SK-N-SH (cell line): ENCODE results near the gene ZMPSTE24.

ENCODE experiments used
- CHD2 ChIP-seq: fragments of 150-350 bp; IDR thresholded peaks from 2 replicates; pipeline ENCODE4 v1.6.1; 2018; ENCODE audit warnings: low read length; ENCODE audit not compliant: partially characterized antibody
- EP300 ChIP-seq, 2 experiments: IDR thresholded peaks; 2 replicates each; pipeline versions ENCODE4 v1.4.0 to v1.6.1; 2012; ENCODE audit warnings: borderline replicate concordance in 1 of 2, low read depth in 1 of 2, low read length in 1 of 2
- EZH2phosphoT487 ChIP-seq: fragments of 200-600 bp; sonication (generic); IDR thresholded peaks from 2 replicates; pipeline ENCODE4 v1.6.1; 2017; ENCODE audit warnings: low read depth, mixed run types, mild to moderate bottlenecking, antibody characterized with exemption, moderate library complexity, borderline replicate concordance
- FOSL2 ChIP-seq: IDR thresholded peaks from 2 replicates; pipeline ENCODE4 v1.4.0; 2012; ENCODE audit warnings: low read depth, mild to moderate bottlenecking, moderate library complexity, borderline replicate concordance
- FOXM1 ChIP-seq: IDR thresholded peaks from 2 replicates; pipeline ENCODE4 v1.4.0; 2012; ENCODE audit warnings: low read depth, mild to moderate bottlenecking
- POLR2AphosphoS5 ChIP-seq: IDR thresholded peaks from 2 replicates; pipeline ENCODE4 v1.6.1; 2012; ENCODE audit warnings: low read depth, low read length
- RFX5 ChIP-seq: IDR thresholded peaks from 2 replicates; pipeline ENCODE4 v1.6.1; 2012; ENCODE audit warnings: mild to moderate bottlenecking, improper control_type of control experiment, low read length
- TEAD4 ChIP-seq: IDR thresholded peaks from 2 replicates; pipeline ENCODE4 v1.4.0; 2012; ENCODE audit warnings: mild to moderate bottlenecking, borderline replicate concordance; ENCODE audit not compliant: insufficient read depth
- TF ChIP-seq, protein P1 (sequence below): fragments of 200-600 bp; sonication (generic); IDR thresholded peaks from 2 replicates; pipeline ENCODE4 v1.6.1; 2017; ENCODE audit warnings: antibody characterized with exemption, mild to moderate bottlenecking, moderate library complexity
- TF ChIP-seq, protein P2 (sequence below): IDR thresholded peaks from 2 replicates; pipeline ENCODE4 v1.4.0; 2012; ENCODE audit warnings: low read depth, borderline replicate concordance
- TF ChIP-seq, protein P3 (sequence below): fragments of 150-350 bp; IDR thresholded peaks from 2 replicates; pipeline ENCODE4 v1.6.1; 2017; ENCODE audit warnings: antibody characterized with exemption, low read length, low read depth, borderline replicate concordance
- TF ChIP-seq, protein P4 (sequence below): IDR thresholded peaks from 2 replicates; pipeline ENCODE4 v1.6.1; 2012; ENCODE audit warnings: mild to moderate bottlenecking, low read depth, low read length, moderate library complexity
- TF ChIP-seq, protein P5 (sequence below): fragments of 150-350 bp; IDR thresholded peaks from 2 replicates; pipeline ENCODE4 v1.6.1; 2016; ENCODE audit warnings: mild to moderate bottlenecking, low read depth, low read length

DNA sequence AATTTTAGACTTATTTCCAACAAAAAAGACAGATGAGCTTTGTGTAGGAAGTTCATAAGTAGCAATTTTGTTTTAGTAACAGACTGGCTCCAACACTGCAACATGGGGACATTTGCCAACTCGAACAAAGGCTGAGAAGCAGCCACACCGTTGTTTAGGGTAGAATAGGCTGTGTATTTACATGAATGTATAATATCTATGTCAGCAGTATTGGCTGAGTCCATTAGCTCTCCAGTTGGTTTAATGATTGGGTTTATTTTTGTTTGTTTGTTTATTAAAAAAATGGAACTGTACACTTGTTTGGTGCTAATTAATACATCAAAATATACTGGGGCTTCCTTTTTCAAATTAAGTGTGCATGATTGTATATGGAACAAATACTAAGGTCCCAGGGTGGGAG is 17.6 kb upstream of the ZMPSTE24 start:
- no peak for TF ChIP-seq EZH2phosphoT487
- TF ChIP-seq, protein P1, sequence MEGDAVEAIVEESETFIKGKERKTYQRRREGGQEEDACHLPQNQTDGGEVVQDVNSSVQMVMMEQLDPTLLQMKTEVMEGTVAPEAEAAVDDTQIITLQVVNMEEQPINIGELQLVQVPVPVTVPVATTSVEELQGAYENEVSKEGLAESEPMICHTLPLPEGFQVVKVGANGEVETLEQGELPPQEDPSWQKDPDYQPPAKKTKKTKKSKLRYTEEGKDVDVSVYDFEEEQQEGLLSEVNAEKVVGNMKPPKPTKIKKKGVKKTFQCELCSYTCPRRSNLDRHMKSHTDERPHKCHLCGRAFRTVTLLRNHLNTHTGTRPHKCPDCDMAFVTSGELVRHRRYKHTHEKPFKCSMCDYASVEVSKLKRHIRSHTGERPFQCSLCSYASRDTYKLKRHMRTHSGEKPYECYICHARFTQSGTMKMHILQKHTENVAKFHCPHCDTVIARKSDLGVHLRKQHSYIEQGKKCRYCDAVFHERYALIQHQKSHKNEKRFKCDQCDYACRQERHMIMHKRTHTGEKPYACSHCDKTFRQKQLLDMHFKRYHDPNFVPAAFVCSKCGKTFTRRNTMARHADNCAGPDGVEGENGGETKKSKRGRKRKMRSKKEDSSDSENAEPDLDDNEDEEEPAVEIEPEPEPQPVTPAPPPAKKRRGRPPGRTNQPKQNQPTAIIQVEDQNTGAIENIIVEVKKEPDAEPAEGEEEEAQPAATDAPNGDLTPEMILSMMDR = no peak
- no peak for TF ChIP-seq FOSL2
- TF ChIP-seq TEAD4 = no peak
- no peak for TF ChIP-seq RFX5
- TF ChIP-seq EP300 (IDR thresholded peaks at IDR 0.05; ENCODE audit: borderline replicate concordance in 1 of 2, low read depth in 1 of 2, low read length in 1 of 2) = no peak
- no peak for TF ChIP-seq POLR2AphosphoS5
- TF ChIP-seq, protein P2, sequence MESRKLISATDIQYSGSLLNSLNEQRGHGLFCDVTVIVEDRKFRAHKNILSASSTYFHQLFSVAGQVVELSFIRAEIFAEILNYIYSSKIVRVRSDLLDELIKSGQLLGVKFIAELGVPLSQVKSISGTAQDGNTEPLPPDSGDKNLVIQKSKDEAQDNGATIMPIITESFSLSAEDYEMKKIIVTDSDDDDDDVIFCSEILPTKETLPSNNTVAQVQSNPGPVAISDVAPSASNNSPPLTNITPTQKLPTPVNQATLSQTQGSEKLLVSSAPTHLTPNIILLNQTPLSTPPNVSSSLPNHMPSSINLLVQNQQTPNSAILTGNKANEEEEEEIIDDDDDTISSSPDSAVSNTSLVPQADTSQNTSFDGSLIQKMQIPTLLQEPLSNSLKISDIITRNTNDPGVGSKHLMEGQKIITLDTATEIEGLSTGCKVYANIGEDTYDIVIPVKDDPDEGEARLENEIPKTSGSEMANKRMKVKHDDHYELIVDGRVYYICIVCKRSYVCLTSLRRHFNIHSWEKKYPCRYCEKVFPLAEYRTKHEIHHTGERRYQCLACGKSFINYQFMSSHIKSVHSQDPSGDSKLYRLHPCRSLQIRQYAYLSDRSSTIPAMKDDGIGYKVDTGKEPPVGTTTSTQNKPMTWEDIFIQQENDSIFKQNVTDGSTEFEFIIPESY = no peak
- TF ChIP-seq, protein P3, sequence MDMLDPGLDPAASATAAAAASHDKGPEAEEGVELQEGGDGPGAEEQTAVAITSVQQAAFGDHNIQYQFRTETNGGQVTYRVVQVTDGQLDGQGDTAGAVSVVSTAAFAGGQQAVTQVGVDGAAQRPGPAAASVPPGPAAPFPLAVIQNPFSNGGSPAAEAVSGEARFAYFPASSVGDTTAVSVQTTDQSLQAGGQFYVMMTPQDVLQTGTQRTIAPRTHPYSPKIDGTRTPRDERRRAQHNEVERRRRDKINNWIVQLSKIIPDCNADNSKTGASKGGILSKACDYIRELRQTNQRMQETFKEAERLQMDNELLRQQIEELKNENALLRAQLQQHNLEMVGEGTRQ = no peak
- TF ChIP-seq, protein P4, sequence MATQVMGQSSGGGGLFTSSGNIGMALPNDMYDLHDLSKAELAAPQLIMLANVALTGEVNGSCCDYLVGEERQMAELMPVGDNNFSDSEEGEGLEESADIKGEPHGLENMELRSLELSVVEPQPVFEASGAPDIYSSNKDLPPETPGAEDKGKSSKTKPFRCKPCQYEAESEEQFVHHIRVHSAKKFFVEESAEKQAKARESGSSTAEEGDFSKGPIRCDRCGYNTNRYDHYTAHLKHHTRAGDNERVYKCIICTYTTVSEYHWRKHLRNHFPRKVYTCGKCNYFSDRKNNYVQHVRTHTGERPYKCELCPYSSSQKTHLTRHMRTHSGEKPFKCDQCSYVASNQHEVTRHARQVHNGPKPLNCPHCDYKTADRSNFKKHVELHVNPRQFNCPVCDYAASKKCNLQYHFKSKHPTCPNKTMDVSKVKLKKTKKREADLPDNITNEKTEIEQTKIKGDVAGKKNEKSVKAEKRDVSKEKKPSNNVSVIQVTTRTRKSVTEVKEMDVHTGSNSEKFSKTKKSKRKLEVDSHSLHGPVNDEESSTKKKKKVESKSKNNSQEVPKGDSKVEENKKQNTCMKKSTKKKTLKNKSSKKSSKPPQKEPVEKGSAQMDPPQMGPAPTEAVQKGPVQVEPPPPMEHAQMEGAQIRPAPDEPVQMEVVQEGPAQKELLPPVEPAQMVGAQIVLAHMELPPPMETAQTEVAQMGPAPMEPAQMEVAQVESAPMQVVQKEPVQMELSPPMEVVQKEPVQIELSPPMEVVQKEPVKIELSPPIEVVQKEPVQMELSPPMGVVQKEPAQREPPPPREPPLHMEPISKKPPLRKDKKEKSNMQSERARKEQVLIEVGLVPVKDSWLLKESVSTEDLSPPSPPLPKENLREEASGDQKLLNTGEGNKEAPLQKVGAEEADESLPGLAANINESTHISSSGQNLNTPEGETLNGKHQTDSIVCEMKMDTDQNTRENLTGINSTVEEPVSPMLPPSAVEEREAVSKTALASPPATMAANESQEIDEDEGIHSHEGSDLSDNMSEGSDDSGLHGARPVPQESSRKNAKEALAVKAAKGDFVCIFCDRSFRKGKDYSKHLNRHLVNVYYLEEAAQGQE = no peak
- TF ChIP-seq FOXM1 = no peak
- TF ChIP-seq, protein P5, sequence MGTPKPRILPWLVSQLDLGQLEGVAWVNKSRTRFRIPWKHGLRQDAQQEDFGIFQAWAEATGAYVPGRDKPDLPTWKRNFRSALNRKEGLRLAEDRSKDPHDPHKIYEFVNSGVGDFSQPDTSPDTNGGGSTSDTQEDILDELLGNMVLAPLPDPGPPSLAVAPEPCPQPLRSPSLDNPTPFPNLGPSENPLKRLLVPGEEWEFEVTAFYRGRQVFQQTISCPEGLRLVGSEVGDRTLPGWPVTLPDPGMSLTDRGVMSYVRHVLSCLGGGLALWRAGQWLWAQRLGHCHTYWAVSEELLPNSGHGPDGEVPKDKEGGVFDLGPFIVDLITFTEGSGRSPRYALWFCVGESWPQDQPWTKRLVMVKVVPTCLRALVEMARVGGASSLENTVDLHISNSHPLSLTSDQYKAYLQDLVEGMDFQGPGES = no peak
- TF ChIP-seq CHD2 = no peak
